Measurements from ENCODE around the gene DPF3.

GRCh38 chr14:72792051-72792788, 101.7 kb downstream of the DPF3 start:
- TF ChIP-seq, protein P1, sequence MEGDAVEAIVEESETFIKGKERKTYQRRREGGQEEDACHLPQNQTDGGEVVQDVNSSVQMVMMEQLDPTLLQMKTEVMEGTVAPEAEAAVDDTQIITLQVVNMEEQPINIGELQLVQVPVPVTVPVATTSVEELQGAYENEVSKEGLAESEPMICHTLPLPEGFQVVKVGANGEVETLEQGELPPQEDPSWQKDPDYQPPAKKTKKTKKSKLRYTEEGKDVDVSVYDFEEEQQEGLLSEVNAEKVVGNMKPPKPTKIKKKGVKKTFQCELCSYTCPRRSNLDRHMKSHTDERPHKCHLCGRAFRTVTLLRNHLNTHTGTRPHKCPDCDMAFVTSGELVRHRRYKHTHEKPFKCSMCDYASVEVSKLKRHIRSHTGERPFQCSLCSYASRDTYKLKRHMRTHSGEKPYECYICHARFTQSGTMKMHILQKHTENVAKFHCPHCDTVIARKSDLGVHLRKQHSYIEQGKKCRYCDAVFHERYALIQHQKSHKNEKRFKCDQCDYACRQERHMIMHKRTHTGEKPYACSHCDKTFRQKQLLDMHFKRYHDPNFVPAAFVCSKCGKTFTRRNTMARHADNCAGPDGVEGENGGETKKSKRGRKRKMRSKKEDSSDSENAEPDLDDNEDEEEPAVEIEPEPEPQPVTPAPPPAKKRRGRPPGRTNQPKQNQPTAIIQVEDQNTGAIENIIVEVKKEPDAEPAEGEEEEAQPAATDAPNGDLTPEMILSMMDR (conservative IDR thresholded peaks at IDR 0.05): no peak
- no peak for TF ChIP-seq EZH2 (IDR thresholded peaks at IDR 0.05; ENCODE audit: low read depth)
